ENCODE measurements around the gene RPS6KA2.

GRCh38 chr6:166430269-166430668 is 196.8 kb downstream of the RPS6KA2 start:
- no peak for TF ChIP-seq CTCF (IDR thresholded peaks at IDR 0.05)
- TF ChIP-seq POLR2A (IDR thresholded peaks at IDR 0.05) = no peak
